Dedifferentiated amniotic fluid mesenchymal stem cell (primary cell): ENCODE results near the gene IL21R.
"Not testable (repeated sequence)": the region's sequence is repeated elsewhere in the genome, so short reads cannot be mapped to it uniquely, and the experiment has no call there.

Experiments
- DNase-seq: peaks from one replicate; pipeline ENCODE4 v3.0.0-alpha.2; 2016; ENCODE audit errors: extremely low spot score

Gene IL21R

DNA sequence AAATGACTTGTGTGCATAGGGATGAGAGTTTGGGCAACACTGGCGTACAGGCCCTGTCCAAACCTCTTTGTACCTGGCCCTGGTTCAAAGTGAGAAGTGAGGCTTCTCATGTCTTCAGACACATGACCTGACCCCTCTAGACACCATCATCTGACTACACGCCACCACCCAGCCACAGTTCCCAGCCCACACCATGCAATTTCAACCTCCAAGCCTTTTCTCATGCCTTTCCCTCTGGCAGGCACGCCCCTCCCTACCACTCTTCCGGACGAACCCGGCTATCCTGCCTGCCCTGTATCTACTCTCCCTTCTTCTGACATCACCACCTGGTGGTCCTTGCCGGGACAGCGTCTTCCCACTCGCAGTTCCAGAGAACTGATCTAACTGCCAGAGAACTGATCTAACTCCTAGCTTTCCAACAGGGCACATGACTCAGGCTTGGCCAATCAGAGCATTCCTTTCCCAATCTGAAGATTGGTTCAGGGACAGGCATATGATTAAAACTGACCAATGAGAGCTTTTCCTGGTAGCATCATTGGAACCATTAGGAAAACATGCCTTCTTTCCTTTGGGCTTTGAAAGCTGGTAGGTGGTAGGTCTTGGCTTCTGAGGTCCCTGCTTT lies 27.1 kb upstream of the IL21R start:
- no peak for DNase-seq

DNA sequence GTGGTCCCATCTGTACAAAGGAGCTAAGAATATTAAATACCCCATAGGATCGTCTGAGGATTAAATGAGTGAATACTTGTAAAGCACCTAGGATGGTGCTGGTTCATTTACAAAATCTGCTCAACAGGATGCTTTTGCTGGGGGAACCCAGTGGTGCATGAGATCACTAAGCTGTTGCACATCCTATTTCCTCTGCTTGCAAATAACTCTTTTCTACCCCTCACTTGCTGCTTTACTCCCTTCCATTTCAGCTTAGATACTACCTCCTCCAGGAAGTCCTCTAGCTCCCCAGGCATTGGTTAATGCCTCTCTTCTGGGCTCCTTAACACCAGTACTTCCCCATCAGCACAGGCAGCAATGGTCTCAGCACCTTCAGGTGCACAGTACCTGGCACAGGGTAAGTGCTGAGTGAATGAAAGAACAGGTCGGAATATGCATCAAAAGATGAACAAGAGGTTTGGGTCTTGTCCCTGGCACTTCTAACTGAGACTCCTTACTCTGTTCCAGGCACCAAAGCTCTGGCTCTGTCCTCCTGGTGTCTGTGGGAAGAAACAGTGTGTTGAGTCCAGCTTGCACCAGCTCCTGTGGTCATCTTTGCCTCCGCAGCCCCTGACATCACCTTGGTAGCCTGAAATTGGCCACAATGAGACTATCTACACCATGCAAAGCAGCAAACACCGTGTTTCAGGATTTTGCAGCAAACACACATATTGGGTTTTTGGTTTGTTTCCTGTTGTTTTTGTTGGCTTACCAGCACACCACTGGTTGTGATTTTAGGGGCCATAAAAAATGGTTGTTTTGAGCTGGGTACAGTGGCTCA lies 24.1 kb upstream of the IL21R start:
- DNase-seq, result no peak

DNA sequence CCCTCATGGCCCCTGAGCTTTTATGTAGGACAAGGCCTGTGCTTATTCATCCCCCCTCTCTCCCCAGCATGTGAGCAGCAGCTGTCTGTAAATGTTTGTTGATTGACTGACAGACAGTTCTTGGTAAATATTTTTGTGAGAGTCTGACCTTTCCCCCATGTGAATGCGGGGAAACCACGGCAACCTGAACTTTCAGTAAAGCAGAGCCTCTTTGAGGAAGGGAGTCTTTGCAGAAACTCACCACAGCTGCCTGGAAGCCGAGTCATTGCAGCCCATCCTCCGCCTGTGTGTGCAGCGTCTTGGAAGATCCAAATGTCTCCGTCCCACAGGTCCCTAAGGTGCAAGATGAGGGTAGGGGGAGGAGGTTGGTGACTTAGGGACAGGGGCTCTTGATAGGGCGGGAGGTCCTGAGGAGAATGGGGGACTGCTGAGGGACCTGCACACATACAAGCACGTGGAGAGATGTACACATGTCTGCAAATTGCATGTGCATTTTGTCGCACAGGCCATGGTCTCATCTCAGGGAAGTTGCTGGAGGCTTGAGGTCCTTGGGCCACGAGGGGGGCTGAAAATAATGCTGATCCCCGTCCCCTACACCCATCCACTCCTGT lies 23.0 kb upstream of the IL21R start:
- no peak for DNase-seq

DNA sequence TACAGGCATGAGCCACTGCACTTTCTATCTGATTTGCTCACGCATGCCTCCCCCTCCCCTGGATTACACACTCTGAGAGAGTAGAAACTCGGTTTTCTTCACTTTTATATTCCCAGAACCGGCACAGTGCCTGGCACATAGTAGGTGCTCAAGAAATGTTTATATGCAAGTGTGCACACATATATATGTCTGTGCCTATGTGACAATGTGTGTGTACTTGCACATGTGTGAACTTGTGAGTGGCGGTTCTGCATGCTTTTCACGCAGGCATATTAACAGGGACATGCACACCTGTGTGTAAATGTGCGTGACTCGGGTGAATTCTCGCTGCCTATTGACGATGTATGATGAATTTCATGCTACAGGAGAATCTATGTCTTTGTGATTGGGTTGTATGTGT lies 22.1 kb upstream of the IL21R start:
- no peak for DNase-seq

DNA sequence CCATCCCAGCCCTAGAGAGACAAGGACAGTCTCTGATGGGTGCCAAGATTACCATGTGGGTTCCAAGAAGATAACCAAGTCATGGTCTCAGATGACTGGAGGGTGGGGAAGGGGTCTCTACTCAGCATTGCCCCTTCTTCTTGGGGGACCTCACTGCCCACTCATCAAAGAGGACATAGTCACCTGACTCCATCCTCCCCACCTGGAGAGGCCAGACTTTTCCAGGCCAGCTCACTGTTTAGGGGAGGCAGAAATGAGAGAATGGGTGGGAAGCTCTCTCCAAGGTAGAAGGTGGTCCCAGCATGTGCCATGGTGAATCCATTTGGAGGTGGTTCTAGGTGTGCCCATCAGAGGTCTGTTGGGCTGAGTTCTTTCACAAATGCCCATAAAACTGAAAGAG lies 20.7 kb upstream of the IL21R start:
- no peak for DNase-seq

DNA sequence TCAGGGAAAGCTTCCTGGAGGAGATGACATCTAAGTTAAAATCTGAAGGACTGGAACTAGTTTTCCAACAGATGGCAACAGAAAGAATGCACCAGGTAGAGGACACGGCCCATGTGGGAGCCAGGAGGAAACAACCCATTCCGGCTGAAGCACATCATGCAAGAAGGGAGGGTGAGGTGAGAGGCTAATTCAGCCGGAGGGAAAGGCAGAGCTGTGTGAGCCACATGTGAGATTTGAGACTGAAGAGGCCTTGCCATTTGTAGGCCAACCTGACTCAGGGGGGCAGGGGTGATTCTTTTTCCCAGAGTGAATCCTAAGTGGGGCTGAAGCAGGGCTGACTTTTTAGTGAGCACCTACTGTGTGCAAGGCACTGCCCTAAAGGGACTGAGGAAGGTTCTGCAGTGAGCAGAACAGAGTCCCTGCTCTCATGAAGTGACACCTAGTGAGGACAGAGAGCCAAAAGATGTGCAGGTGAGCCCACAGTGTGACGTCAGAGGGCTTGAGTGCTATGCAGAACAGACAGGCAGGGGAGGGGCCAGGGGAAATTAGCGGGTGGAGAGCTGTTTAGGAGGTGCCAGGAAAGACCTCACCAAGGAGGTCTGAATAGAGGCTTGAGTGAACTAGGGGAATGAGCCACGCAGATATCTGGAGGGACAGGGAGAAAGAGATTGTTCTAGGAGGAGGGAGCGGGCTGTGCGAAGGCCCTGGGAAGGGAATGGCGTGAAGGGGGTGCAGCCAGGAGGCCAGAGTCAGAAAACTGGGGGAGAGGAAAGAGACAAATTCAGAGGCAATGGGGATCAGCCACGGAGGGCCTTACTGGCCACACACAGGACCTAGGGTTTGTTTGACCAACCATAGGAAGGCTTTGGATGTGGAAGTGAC lies 19.8 kb upstream of the IL21R start:
- DNase-seq, result no peak

DNA sequence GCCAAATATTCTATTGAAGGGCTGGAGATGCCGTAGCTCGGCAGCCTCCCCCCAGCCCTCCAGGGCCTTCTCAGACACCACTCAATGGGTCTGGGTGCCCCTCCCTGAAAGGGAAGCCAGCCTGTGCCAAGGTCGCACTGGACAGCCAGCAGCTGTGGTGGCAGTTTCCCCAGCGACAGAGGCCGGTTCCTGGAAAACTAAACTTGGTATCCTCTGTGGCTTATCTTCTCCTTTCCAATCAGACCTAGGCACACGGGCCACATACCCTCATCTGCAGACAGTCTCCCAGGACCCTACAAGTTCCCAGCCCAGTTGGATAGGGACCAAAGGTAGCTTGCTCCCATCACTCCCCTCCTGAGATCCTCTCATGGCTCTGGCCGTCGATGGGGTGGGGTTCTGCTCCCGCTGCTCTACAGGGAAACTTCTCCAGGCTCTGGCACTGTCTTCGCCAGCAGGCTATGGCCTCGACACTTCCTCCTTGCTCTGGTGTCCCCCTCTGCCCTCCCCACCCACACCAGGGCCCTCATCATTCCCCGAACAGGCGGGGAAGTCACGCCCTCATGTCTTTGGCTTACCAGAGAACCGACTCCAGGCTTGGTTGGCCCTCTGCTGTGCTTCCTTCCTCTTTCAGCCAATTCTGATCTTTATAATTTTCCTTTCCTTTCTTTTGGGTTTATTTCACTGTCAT lies 18.3 kb upstream of the IL21R start:
- no peak for DNase-seq

DNA sequence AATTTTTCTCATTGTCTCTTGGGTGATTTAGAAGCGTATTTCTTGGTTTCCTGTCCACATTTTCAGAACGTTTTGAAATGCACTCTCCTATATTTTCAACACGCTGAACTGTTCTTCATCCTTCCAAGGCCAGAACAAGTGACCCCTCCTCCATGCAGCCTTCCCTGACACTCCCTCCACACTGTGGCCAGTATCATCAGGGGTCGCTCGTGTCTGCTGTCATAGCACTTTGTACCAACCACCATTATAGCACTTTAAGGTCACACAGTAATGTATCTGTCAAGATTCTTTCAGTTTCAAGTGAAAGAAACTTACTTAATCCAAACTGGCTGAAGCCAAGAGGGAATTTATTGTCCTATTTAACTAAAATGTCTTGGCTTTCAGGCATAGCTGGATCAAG lies 17.5 kb upstream of the IL21R start:
- DNase-seq, result no peak

DNA sequence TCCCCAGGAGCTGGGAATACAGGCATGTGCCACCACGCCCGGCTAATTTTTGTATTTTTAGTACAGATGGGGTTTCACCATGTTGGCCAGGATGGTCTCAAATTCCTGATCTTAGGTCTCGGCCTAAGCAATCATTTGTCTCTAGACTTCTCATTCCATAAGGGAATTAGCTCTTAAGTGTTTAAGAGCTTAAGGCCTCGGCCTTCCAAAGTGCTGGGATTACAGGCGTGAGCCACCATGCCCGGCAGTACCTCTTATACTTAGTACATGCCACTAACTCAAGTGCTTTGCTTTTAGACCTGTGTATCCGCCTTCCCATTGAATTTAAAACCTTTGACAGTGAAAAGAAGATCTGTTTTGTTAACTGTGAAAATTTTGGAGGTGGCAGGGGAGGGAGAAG lies 16.6 kb upstream of the IL21R start:
- no peak for DNase-seq

DNA sequence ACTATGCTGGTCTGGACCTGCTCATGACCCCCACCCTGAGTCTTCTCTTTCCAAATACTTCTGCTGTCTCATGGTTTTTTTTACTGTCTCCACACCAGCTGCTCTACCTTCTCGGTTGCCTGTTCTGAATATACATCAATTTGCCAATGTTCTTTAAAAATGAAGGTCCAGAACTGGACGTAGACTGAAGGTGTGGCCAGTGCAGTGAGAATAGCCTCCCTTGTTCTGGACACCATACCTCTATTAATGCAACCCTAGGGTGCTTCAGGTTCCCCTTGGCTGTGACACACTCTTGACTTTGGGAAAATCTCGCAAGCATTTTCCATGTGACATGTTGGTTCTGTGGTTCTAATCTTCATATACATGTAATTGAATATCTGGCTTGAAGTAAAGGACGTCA lies 15.3 kb upstream of the IL21R start:
- DNase-seq, result no peak

DNA sequence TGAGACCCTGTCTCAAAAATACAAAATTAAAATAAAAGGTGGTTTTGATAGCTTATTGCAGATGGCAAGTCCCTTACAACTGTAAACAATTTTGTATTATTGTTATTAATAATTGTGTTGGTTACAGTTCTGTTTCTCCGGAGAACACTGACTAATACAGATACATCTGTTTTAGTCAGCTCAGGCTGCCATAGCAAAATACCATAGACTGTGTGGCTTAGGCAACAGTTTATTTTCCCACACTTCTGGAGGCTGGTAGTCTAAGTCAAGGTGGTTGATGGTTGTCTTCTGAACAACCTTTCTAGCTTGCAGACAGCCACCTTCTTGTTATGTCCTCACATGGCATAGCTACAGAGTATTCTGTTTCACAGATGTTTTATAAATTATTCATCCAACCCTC lies 14.2 kb upstream of the IL21R start:
- DNase-seq, result no peak

DNA sequence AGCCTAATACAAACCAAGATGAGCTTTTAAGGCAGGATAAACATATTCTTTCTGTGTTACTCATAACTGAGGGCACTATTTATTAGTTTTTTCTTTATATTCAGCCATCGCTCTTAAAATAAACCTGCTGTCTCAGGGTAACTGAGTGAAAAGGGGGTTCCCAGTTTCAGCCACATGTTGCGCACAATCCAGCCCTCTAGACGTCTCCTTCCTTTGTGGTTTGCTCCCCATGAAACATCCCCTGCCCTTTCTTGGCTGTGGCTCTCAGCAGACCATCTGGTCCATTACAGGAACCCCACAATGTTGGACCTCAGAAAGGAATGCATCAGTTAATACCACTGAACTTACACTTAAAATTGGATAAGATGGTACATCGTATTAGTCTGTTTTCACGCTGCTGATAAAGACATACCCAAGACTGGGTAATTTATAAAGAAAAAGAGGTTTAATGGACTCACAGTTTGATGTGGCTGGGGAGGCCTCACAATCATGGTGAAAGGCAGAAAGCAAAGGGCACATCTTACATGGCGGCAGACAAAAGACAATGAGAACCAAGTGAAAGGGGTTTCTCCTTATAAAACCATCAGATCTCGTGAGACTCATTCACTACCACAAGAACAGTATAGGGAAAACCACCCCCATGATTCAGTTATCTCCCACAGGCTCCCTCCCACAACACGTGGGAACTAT lies 12.6 kb upstream of the IL21R start:
- no peak for DNase-seq

DNA sequence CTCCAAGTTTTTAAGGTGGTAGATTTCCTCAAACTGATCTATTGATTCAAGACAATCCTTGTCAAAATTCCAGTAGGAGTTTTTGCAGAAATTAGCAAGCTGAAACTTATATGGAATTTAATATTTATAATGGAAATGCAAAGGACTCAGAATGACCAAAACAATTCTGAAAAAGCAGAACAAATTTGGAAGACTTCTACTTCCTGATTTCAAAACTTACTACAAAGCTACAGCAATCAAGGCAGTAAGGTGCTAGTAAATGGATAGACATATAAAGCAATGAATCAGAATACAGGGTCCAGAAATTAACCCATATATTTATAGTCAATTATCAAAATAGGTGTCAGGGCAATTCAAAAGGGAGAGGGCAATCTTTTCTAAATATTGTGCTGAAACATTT lies 11.8 kb upstream of the IL21R start:
- no peak for DNase-seq

DNA sequence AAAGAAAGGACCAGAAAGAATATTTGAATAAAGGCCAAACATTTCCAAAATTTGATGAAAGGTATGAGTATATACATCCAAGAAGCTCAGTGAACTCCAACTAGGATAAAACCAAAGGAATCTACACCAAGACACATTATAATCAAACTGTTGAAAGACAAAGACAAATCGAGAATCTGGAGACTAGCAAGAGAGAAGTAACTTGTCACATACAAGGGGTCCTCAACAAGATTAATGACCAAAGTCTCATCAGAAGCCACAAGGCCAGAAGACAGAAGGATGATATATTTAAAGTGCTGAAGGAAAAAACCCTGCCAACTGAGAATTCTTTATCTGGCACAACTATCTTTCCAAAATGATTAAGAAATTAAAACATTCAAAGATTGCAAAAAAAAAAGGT lies 9.3 kb upstream of the IL21R start:
- no peak for DNase-seq

DNA sequence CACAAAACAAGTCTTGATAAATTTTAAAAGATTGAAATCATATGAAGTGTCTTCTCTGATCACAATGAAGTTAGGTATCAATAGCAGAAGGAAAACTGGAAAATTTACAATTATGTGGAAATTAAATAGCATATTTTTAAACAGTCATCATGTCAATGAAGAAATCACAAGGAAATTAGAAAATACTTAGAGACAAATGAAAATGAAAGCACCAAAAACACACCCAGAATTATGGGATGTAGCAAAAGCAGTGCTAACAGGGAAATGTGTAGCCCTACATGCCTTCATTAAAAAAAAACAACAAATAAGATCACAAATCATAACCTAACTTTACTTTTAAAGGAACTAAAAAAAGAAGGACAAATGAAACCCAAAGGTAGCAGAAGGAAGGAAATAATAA lies 7.5 kb upstream of the IL21R start:
- DNase-seq, result no peak

DNA sequence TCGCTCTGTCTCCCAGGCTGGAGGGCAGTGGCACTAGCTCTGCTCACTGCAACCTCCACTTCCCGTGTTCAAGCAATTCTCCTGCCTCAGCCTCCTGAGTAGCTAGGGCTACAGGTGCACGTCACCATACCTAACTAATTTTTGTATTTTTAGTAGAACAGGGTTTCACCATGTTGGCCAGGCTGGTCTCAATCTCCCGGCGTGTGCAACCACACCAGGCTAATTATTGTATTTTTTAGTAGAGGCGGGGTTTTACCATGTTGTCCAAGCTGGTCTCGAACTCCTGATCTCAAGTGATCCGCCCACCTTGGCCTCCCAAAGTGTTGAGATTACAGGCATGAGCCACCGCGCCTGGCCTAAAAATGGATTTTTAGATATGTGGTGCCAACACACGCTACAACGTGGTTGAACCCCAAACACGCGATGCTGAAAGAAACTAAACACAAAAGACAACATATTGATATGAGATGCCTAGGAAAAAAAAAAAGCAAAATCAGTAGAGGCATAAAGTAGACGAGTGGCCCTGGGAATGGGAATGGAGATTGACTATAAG lies 3.6 kb upstream of the IL21R start:
- not testable (repeated sequence) for DNase-seq

DNA sequence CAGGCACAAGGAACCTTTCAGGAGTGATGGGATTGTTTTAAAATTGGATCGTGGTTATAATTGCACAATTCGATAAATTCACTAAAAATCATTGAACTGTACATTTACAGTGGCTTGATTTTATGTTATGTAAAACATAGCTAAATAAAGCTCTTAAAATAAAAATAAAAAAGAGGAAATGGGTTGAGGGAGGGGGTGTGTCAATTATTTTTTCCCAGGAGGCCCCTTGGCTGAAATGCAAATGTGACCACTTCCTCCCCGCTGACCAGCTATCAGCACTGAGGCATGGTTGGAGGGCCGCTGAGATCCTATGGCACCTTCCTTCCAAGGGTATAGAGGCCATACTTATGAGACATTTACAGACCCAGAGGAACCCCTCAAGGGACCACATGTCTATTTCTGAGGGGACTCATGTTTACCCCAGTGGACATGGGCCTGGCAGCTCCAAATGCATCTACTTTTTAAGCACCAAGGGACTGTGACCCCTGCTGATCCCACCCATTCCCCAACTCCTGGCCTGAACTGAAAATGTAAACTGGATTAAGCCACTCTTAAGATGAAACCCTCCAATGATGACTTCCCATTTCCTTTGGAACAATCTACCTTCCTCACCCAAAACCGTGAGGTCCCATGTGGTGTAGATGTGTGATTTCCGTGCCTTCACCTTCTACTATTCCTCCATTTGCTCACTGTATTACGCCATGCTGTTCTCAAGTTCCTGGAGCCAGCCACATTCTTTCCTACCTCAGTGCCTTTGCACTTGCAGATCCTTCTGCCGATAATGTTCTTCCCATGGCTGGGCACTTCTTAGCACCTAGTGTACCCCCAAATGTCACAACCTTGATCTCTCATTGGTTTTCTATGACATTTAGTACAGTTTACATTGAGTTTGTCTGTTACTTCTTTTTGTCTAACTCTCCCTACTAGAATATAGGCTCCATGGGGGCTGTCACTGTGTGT lies 2.8 kb upstream of the IL21R start:
- no peak for DNase-seq

DNA sequence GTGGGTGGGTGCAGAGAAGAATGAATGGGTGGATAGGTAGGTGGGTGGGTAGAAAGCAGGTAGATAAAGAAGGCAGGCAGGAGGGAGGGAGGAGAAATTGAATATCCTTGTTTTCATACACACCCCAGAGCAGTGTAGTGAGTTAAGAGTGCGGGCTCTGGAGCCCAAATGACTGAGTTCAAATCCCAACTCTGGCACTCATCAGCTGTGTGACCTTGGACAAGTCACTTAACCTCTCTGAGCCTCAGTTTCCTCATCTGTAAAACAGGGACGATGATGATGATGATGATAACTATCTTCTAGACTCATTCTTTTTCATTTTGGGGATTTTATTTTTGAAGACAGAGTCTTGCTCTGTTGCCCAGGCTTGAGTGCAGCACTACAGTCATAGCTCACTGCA lies 2.0 kb upstream of the IL21R start:
- no peak for DNase-seq

DNA sequence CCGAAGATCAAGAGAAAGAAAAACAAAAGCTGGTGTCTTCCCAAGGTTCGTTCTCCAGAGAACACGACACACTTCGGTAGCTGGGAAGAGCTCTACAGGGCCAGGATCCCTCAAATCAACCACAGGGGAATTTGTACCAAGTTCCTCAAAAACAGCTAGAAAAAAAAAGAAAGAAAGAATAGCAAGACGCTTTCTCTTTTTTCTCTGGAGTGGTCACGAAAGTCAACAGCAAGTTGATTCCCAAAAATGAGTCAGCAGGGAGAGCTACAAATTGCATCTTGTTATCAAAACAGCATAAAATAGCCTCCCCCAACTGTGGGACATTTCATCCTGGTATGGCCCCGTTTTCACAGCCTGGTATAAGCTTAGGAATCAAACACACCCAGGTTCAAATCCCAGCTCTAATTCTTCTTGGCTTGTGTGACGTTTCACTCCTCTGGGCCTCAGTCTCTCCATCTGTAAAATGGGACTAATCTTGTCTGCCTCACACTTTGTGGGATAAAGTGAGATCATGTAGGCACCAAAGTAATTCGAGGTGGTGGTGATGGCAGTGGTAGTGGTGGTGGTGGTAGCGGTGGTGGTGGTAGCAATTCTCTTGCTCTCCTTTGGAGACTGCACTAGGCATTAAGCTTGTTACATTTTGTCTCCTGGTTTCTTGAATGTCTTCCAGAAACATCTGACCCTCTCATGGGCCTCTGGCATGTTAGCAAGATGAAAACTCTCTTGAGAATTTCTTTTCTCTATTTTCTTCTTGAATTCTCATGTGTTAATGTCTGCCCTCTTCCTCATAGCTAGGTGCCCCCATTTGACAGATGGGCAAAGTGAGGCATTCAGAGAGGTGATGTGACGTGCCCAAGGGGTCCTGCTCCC lies 988 bp upstream of the IL21R start:
- no peak for DNase-seq
